Adrenal gland (tissue), 5 donors: ENCODE data around the gene AKT1S1.

Experiments
- POLR2A ChIP-seq, 2 donors: fragments of 450-650 bp; IDR thresholded peaks; one replicate each; pipeline ENCODE4 v1.6.1; 2017; ENCODE audit warnings: antibody characterized with exemption in 2 of 2, mild to moderate bottlenecking in 2 of 2, moderate library complexity in 1 of 2
- TF ChIP-seq, protein P1 (sequence below), 6 experiments: fragments of 450-650 bp in 4 of 6; fragments of 200-600 bp in 2 of 6; sonication (generic) in 1 of 6; IDR thresholded peaks; 1 replicate in 5 of 6; 2 replicates in 1 of 6; pipeline versions ENCODE4 v1.5.1 to v1.8.0; 2016 to 2021; ENCODE audit warnings: antibody characterized with exemption in 6 of 6, mild to moderate bottlenecking in 2 of 6, moderate library complexity in 1 of 6
- donor health status: DM: no; HTN: no; CAD: no.

DNA sequence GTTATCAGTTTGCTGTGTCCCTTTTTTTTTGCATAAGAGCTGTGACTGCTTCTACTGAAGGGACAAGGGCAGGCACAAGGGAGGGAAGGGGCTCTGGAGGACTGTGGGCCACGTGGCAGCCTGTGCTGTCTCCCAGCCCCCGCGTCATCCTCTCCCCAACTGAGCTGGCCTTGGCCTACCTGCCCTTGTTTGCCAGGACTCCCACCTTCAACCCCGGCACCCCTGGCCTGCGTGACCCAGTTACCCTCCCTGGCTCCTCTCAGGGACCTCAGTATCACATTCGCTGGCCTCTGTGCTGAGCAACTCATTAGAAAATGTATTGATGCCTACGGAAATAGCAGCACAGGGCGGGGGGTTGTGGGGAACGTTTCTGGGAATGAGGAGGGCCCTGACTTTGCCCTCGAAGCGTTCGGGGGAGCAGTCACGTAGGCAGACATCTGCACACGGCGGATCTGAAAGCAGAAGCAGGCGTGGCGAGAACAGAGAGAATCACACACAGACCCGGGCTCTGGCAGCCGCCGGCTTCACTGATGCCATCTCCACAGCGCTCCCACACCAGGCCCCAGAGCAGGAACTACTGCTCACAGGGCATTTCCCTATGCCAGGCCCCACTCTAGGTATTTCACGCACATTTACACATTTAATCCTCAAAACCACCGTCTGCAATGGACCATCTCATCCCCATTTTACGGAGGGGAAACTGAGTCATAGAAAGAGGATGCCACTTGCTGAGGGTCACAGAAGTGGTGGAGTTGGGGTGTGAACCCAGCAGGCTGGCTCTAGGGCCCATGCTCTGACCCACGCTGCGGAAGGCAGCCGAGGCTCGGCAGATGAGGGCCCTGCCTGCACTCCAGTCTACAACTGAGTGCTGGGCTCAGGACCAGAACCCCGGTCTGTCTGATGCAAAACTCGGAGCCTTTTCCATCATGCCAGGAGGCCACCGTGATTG is 46.2 kb upstream of the AKT1S1 start:
- no peak for TF ChIP-seq POLR2A (IDR thresholded peaks at IDR 0.05)
- TF ChIP-seq, protein P1, sequence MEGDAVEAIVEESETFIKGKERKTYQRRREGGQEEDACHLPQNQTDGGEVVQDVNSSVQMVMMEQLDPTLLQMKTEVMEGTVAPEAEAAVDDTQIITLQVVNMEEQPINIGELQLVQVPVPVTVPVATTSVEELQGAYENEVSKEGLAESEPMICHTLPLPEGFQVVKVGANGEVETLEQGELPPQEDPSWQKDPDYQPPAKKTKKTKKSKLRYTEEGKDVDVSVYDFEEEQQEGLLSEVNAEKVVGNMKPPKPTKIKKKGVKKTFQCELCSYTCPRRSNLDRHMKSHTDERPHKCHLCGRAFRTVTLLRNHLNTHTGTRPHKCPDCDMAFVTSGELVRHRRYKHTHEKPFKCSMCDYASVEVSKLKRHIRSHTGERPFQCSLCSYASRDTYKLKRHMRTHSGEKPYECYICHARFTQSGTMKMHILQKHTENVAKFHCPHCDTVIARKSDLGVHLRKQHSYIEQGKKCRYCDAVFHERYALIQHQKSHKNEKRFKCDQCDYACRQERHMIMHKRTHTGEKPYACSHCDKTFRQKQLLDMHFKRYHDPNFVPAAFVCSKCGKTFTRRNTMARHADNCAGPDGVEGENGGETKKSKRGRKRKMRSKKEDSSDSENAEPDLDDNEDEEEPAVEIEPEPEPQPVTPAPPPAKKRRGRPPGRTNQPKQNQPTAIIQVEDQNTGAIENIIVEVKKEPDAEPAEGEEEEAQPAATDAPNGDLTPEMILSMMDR (IDR thresholded peaks at IDR 0.05), result no peak
